T-helper 1 cell treated with Interleukin-12 subunit alpha and Interleukin-12 subunit beta and Interleukin-4 antibody, amounts not matched to agents 30 μg/mL and 1 μg/mL, for 36 hours (primary cell): ENCODE data around the gene PRR35.

Source experiments
- H3K27ac Mint-ChIP-seq: one replicate; pipeline ENCODE4 v1.8.0; 2021; ENCODE audit warnings: mild to moderate bottlenecking, mixed read lengths
- H3K27me3 Mint-ChIP-seq: one replicate; pipeline ENCODE4 v1.8.0; 2021; ENCODE audit warnings: low read depth, mixed read lengths
- H3K36me3 Mint-ChIP-seq: one replicate; pipeline ENCODE4 v1.8.0; 2021; ENCODE audit warnings: low read depth, mixed read lengths
- H3K4me1 Mint-ChIP-seq: one replicate; pipeline ENCODE4 v1.8.0; 2021; ENCODE audit warnings: low read depth, mixed read lengths
- H3K4me3 Mint-ChIP-seq: one replicate; pipeline ENCODE4 v1.8.0; 2021; ENCODE audit warnings: mild to moderate bottlenecking, moderate library complexity, mixed read lengths
- H3K9me3 Mint-ChIP-seq: one replicate; pipeline ENCODE4 v1.8.0; 2021; ENCODE audit warnings: mixed read lengths

Gene PRR35

GRCh38 chr16:586047-586644, 26.0 kb downstream of the PRR35 start:
- no peak overlapping the region for H3K27ac Mint-ChIP-seq
- H3K9me3 Mint-ChIP-seq: no peaks in the 10 kb centered on the region
- peaks cover 13% of the 10 kb centered on the region for H3K4me1 Mint-ChIP-seq
- no peaks in the 10 kb centered on the region for H3K27me3 Mint-ChIP-seq
- H3K4me3 Mint-ChIP-seq: no peak overlapping the region
- no peaks in the 10 kb centered on the region for H3K36me3 Mint-ChIP-seq

- Mint-ChIP-seq H3K36me3 (no peaks in the 10 kb centered on the region), H3K27ac (peak overlapping the region; percentile 68), H3K9me3 (no peaks in the 10 kb centered on the region), H3K4me3 (peak overlapping the region; percentile 72), H3K27me3 (no peaks in the 10 kb centered on the region), H3K4me1 (peaks cover 17% of the 10 kb centered on the region)
These were observed 26.7 kb downstream of the PRR35 start for GRCh38 chr16:586645-587590.

DNA sequence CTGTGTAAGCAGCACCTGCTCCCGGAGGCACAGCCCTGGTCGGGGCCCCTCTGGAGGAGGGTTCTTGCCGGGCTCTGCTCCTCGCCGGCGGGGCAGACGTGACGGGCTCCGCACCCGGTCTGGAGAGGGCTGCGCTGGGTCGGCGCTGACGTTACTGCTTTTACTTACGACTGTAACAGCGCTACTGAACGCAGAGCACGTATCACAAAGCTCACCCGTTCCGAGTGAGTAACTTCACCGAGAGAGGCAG, 28.4 kb downstream of the PRR35 start:
- H3K4me1 Mint-ChIP-seq: peaks cover 20% of the 10 kb centered on the region
- H3K9me3 Mint-ChIP-seq: no peaks in the 10 kb centered on the region
- H3K27ac Mint-ChIP-seq: peak overlapping the region; percentile 98
- H3K27me3 Mint-ChIP-seq: no peaks in the 10 kb centered on the region
- H3K4me3 Mint-ChIP-seq: peak overlapping the region; percentile 94
- H3K36me3 Mint-ChIP-seq: no peaks in the 10 kb centered on the region

GRCh38 chr16:588889-589657, 28.9 kb downstream of the PRR35 start:
- Mint-ChIP-seq H3K27ac (peak overlapping the region; percentile 100), H3K27me3 (no peaks in the 10 kb centered on the region), H3K4me1 (peaks cover 21% of the 10 kb centered on the region), H3K36me3 (no peaks in the 10 kb centered on the region), H3K9me3 (no peaks in the 10 kb centered on the region), H3K4me3 (peak overlapping the region; percentile 98)

DNA sequence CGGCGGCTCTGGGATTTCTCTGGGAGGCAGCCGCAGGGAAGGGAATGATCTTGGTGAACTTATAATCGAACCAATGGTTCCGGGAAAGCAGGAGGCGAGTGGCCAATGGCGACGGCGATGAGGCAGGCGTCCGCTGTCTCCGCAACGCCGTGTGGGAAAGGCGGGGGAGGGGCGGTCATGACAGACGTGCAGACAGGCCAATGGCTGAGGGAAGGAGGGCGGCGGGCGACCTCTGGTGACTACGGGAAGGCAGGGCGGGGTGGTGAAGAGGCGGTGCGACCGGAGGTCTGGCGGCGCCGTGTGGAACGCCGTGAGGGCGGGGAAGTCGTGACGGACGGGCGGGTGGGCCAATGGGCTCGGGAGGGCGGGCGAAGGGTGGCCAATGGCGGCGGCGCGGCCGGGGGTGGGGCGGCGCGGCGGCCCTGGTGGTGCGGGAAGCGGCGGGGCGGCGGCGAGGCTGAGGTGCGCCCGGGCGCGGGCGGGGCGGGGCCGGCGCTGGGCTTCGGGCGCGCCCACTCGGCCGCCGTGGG, 29.5 kb downstream of the PRR35 start, which contains the start of gene RAB40C:
Gene RAB40C (plus strand): TSS at position 409 of the 530 bp plus-strand sequence. CDS start 226 bp downstream, outside the sequence.
- H3K36me3 Mint-ChIP-seq: peaks cover 3% of the 10 kb centered on the region

GRCh38 chr16:590188-590814, 30.1 kb downstream of the PRR35 start:
- H3K9me3 Mint-ChIP-seq: no peaks in the 10 kb centered on the region
- peak overlapping the region; percentile 88 for H3K4me3 Mint-ChIP-seq
- peaks cover 24% of the 10 kb centered on the region for H3K4me1 Mint-ChIP-seq
- peaks cover 3% of the 10 kb centered on the region for H3K36me3 Mint-ChIP-seq
- H3K27ac Mint-ChIP-seq: peak overlapping the region; percentile 83
- H3K27me3 Mint-ChIP-seq: no peaks in the 10 kb centered on the region

More for the DNA sequence above, 29.5 kb downstream of the PRR35 start, which contains the start of gene RAB40C:
- Mint-ChIP-seq H3K4me3 (peak within 1 kb of the TSS; percentile 98), H3K27ac (peak within 1 kb of the TSS; percentile 100), H3K4me1 (peaks cover 24% of the 10 kb centered on the region), H3K9me3 (no peaks in the 10 kb centered on the region), H3K27me3 (no peaks in the 10 kb centered on the region)

DNA sequence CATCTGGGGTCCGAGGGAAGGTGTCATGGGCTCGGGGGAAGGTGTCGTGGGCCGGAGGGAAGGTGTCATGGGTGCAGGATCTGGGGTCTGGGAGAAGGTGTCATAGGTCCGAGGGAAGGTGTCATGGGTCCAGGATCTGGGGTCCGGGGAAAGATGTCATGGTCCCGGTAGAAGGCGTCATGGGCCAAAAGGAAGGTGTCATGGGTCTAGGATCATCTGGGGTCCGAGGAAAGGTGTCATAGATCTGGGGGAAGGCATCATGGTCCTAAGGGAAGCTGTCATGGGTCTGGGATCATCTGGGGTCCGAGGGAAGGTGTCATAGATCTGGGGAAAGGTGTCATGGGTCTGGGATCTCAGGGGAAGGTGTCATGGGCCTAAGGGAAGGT, 30.6 kb downstream of the PRR35 start:
- H3K36me3 Mint-ChIP-seq: peaks cover 3% of the 10 kb centered on the region
- peaks cover 23% of the 10 kb centered on the region for H3K4me1 Mint-ChIP-seq
- no peaks in the 10 kb centered on the region for H3K27me3 Mint-ChIP-seq
- H3K9me3 Mint-ChIP-seq: no peaks in the 10 kb centered on the region
- H3K27ac Mint-ChIP-seq: peak overlapping the region; percentile 83
- peak overlapping the region; percentile 88 for H3K4me3 Mint-ChIP-seq

DNA sequence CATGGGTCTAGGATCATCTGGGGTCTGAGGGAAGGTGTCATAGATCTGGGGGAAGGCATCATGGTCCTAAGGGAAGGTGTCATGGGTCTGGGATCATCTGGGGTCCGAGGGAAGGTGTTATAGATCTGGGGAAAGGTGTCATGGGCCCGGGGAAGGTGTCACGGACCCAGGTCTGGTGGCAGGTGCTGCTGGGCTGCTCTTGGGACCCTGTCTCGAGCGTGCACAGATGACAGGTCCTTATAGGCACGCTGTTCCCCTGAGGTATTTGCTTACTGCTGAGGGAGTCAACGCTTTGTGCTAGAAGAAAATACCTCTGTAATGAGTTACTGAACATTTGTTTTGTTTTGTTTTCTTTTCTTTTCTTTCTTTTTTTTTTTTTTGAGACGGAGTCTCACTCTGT, 31.0 kb downstream of the PRR35 start:
- Mint-ChIP-seq H3K36me3 (peaks cover 5% of the 10 kb centered on the region), H3K4me3 (peak overlapping the region; percentile 88), H3K27ac (peak overlapping the region; percentile 83), H3K9me3 (no peaks in the 10 kb centered on the region), H3K27me3 (no peaks in the 10 kb centered on the region), H3K4me1 (peaks cover 25% of the 10 kb centered on the region)

GRCh38 chr16:591892-592517, 31.8 kb downstream of the PRR35 start:
- Mint-ChIP-seq H3K9me3 (no peaks in the 10 kb centered on the region), H3K4me3 (peak overlapping the region; percentile 88), H3K27me3 (no peaks in the 10 kb centered on the region), H3K36me3 (peaks cover 11% of the 10 kb centered on the region), H3K4me1 (peaks cover 25% of the 10 kb centered on the region), H3K27ac (no peak overlapping the region)

GRCh38 chr16:592518-593306, 32.5 kb downstream of the PRR35 start:
- Mint-ChIP-seq H3K27ac (no peak overlapping the region), H3K4me1 (peaks cover 21% of the 10 kb centered on the region), H3K9me3 (no peaks in the 10 kb centered on the region), H3K27me3 (no peaks in the 10 kb centered on the region), H3K4me3 (no peak overlapping the region), H3K36me3 (peaks cover 12% of the 10 kb centered on the region)

- H3K4me1 Mint-ChIP-seq: peaks cover 21% of the 10 kb centered on the region
- H3K9me3 Mint-ChIP-seq: no peaks in the 10 kb centered on the region
- H3K27me3 Mint-ChIP-seq: no peaks in the 10 kb centered on the region
- H3K36me3 Mint-ChIP-seq: peaks cover 12% of the 10 kb centered on the region
- no peak overlapping the region for H3K4me3 Mint-ChIP-seq
- no peak overlapping the region for H3K27ac Mint-ChIP-seq
These were observed 33.2 kb downstream of the PRR35 start for GRCh38 chr16:593406-593805.

- H3K27me3 Mint-ChIP-seq: no peaks in the 10 kb centered on the region
- H3K9me3 Mint-ChIP-seq: no peaks in the 10 kb centered on the region
- peak overlapping the region; percentile 24 for H3K27ac Mint-ChIP-seq
- H3K4me3 Mint-ChIP-seq: no peak overlapping the region
- peaks cover 12% of the 10 kb centered on the region for H3K36me3 Mint-ChIP-seq
- peaks cover 19% of the 10 kb centered on the region for H3K4me1 Mint-ChIP-seq
These were observed 33.6 kb downstream of the PRR35 start for GRCh38 chr16:593807-594206.

- H3K9me3 Mint-ChIP-seq: no peaks in the 10 kb centered on the region
- no peak overlapping the region for H3K4me3 Mint-ChIP-seq
- peaks cover 19% of the 10 kb centered on the region for H3K4me1 Mint-ChIP-seq
- no peak overlapping the region for H3K27ac Mint-ChIP-seq
- H3K36me3 Mint-ChIP-seq: peaks cover 12% of the 10 kb centered on the region
- no peaks in the 10 kb centered on the region for H3K27me3 Mint-ChIP-seq
These were observed 34.9 kb downstream of the PRR35 start for GRCh38 chr16:595094-595528.
